ENCODE results near the gene ZBTB8A. TPM values are rescaled to one million over a fixed set of nuclear protein-coding genes. Genes with fewer than 3 reads are reported as not detected.

The ZBTB8A gene
- total RNA-seq, 3 donors from 2014 or later: 6.6 to 10.0 (median 9.6) TPM

DNA sequence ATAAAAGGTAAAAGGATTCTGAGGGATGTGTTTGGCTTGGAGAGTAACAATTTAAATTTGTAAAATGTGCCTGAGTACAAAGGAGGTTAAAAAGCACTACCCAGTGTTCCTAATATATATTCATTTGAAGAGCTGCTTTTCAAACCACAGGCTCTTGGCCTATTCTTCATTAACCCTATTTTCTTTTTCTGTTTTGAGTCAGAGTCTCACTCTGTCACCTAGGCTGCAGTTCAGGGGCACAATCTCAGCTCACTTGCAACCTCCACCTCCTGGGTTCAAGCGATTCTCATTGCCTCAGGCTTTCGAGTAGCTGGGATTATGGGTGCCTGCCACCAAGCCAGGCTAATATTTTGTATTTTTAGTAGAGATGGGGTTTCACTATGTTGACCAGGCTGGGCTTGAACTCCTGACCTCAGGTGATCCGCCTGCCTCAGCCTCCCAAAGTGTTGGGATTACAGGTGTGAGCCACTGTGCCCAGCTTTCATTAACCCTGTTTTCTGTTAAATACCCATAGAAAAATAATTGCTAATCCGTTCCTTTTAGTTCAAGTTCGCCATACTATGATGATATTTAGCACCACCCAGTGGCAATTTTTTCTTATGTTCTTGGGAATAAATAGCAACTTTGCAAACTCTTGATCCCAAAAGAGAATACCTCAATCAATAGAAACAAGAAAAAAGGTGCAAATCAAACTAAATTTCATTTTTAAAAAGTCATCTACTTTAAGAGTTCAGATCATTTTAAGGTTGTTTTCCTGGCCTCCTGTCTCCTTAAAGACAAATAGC lies 80.7 kb downstream of the ZBTB8A start:
- Histone ChIP-seq H3K27ac (no peak overlapping the region), H3K9me3 (no peaks in the 10 kb centered on the region), H3K4me3 (no peak overlapping the region), H3K4me1 (no peaks in the 10 kb centered on the region), H3K36me3 (no peaks in the 10 kb centered on the region), H3K27me3 (no peaks in the 10 kb centered on the region)
- intact Hi-C loops (cut with DNase I; ENCODE audit: low total_unique reads): no loop called here
- TF ChIP-seq, protein P1, sequence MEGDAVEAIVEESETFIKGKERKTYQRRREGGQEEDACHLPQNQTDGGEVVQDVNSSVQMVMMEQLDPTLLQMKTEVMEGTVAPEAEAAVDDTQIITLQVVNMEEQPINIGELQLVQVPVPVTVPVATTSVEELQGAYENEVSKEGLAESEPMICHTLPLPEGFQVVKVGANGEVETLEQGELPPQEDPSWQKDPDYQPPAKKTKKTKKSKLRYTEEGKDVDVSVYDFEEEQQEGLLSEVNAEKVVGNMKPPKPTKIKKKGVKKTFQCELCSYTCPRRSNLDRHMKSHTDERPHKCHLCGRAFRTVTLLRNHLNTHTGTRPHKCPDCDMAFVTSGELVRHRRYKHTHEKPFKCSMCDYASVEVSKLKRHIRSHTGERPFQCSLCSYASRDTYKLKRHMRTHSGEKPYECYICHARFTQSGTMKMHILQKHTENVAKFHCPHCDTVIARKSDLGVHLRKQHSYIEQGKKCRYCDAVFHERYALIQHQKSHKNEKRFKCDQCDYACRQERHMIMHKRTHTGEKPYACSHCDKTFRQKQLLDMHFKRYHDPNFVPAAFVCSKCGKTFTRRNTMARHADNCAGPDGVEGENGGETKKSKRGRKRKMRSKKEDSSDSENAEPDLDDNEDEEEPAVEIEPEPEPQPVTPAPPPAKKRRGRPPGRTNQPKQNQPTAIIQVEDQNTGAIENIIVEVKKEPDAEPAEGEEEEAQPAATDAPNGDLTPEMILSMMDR (IDR thresholded peaks at IDR 0.05): no peak
- TF ChIP-seq POLR2A (IDR thresholded peaks at IDR 0.05) (no peak), POLR2AphosphoS5 (IDR thresholded peaks at IDR 0.05) (no peak)
- DNase-seq (ENCODE audit: low spot score in 2 of 2): no peak

DNA sequence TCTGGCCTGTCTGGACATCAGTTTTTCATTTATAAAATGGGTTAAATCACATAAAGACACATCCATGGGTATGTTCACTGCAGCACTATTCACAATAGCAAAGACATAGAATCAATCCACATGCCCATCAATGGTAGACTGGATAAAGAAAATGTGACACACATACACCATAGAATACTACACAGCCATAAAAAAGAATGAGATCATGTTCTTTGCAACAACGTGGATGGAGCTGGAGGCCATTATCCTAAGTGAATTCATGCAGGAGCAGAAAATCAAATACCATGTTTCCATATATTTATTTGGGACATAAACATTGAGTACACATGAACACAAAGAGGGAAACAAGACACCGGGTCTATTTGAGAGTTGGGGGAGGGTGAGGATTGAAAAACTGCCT lies 83.0 kb downstream of the ZBTB8A start:
- H3K27ac ChIP-seq: no peak overlapping the region
- H3K4me1 ChIP-seq: no peaks in the 10 kb centered on the region
- TF ChIP-seq POLR2A (IDR thresholded peaks at IDR 0.05) (no peak), POLR2AphosphoS5 (IDR thresholded peaks at IDR 0.05) (no peak)
- TF ChIP-seq, protein P1 (IDR thresholded peaks at IDR 0.05): no peak
- no peak overlapping the region for H3K4me3 ChIP-seq
- H3K36me3 ChIP-seq: no peaks in the 10 kb centered on the region
- no peak for DNase-seq (ENCODE audit: low spot score in 2 of 2)
- H3K9me3 ChIP-seq: no peaks in the 10 kb centered on the region
- H3K27me3 ChIP-seq: no peaks in the 10 kb centered on the region
- intact Hi-C loops (cut with DNase I; ENCODE audit: low total_unique reads): no loop called here

DNA sequence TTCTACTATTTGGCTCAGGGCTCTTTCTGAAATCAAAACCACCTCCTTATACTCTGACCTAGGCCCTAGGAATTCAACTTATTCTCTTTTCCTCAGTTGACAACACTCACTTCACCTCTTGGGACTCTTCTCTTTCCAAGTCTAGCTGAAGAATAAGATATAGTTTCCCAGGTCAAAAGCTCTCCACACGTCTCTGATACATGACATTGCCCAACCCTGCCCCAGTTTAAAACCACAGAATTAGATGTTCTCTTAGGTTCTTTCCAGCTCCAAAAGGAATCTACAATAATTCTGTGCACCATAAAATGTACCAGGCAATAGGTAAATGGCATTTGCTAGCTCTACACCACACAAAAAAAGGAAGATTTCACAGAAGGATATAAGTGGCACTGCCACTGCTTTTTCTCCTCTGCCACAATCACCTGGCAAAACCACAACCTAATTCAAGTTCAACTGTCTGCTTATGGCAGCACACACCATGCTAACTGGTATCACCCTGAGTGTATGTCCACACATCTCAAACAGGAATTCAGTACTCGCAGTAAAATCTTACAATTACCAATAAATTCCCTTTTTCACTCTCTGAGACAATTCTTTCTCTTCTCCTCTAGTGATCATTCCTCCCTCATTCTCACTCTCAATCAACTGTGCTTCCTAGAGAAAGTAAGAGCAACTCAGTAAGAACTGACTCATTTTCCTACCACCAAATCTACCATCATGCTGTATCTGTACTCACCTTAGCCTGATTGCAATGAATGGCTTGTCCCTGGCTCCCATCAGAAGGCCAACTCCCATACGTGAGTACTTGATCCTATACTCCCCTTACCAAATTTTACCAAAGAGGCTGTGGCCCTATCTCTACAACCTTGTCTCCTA lies 83.8 kb downstream of the ZBTB8A start:
- no peak overlapping the region for H3K27ac ChIP-seq
- TF ChIP-seq, protein P1 (IDR thresholded peaks at IDR 0.05): no peak
- TF ChIP-seq POLR2A (IDR thresholded peaks at IDR 0.05): no peak
- TF ChIP-seq POLR2AphosphoS5 (IDR thresholded peaks at IDR 0.05): no peak
- no peak overlapping the region for H3K4me3 ChIP-seq
- intact Hi-C loops (cut with DNase I; ENCODE audit: low total_unique reads): no loop called here
- no peaks in the 10 kb centered on the region for H3K4me1 ChIP-seq
- no peaks in the 10 kb centered on the region for H3K27me3 ChIP-seq
- DNase-seq (ENCODE audit: low spot score in 2 of 2): no peak
- no peaks in the 10 kb centered on the region for H3K36me3 ChIP-seq
- no peaks in the 10 kb centered on the region for H3K9me3 ChIP-seq

DNA sequence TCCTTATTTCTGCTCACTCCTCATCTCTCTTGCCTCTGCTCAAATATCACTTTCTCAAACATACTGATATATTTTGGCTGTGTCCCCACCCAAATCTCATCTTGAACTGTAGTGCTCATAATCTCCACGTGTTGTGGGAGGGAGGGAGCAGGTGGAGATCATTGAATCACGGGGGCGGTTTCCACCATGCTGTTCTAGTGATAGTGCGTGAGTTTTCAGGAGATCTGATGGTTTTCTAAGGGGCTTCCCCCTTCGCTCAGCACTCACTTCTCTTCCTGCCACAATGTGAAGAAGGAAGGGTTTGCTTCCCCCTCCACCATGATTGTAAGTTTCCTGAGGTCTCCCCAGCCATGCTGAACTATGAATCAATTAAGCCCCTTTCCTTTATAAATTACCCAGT lies 84.5 kb downstream of the ZBTB8A start:
- Histone ChIP-seq H3K27me3 (no peaks in the 10 kb centered on the region), H3K27ac (no peak overlapping the region), H3K4me3 (no peak overlapping the region), H3K9me3 (no peaks in the 10 kb centered on the region), H3K36me3 (no peaks in the 10 kb centered on the region), H3K4me1 (no peaks in the 10 kb centered on the region)
- no peak for TF ChIP-seq POLR2AphosphoS5 (IDR thresholded peaks at IDR 0.05)
- TF ChIP-seq, protein P1 (IDR thresholded peaks at IDR 0.05): no peak
- no peak for TF ChIP-seq POLR2A (IDR thresholded peaks at IDR 0.05)
- no peak for DNase-seq (ENCODE audit: low spot score in 2 of 2)
- intact Hi-C loops (cut with DNase I; ENCODE audit: low total_unique reads): no loop called here

DNA sequence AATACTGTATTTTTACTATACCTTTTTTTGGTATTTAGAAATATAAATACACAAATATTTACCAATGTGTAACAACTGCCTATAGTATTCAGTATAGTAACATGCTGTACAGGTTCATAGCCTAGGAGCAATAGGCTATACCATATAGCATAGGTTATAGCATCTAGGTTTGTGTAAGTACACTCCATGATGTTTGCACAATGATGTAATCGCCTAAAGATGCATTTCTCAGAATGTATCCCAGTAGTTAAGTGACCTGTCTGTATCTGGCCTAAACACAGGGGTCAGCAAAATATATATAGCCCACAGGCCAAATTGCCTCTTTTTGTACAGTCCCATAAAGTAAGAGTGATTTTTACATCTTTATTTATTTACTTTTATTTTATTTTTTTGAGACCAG lies 86.9 kb downstream of the ZBTB8A start:
- TF ChIP-seq POLR2AphosphoS5 (IDR thresholded peaks at IDR 0.05): no peak
- TF ChIP-seq POLR2A (IDR thresholded peaks at IDR 0.05): no peak
- TF ChIP-seq, protein P1 (IDR thresholded peaks at IDR 0.05): no peak
- intact Hi-C loops (cut with DNase I; ENCODE audit: low total_unique reads): no loop called here
- no peak for DNase-seq (ENCODE audit: low spot score in 2 of 2)

More for the DNA sequence above, 86.9 kb downstream of the ZBTB8A start:
- Histone ChIP-seq H3K9me3 (no peaks in the 10 kb centered on the region), H3K4me3 (no peak overlapping the region), H3K27ac (no peak overlapping the region), H3K27me3 (no peaks in the 10 kb centered on the region), H3K36me3 (no peaks in the 10 kb centered on the region), H3K4me1 (no peaks in the 10 kb centered on the region)

All from breast epithelium (tissue), 4 donors.